GM18502 (cell line): Measurements from ENCODE around the gene SPACA7.
"Not testable (repeated sequence)": the region's sequence is repeated elsewhere in the genome, so short reads cannot be mapped to it uniquely, and the experiment has no call there.

ENCODE experiments used
- ATAC-seq: cut with Tn5 transposase; IDR thresholded peaks from one replicate; pipeline ENCODE4 v1.9.1; 2021; ENCODE audit warnings: mild to moderate bottlenecking; ENCODE audit not compliant: unreplicated experiment, poor library complexity

Gene SPACA7

GRCh38 chr13:112349681-112350080 lies 26.5 kb upstream of the SPACA7 start:
- no peak for ATAC-seq

GRCh38 chr13:112350300-112350699 lies 25.9 kb upstream of the SPACA7 start:
- ATAC-seq, result no peak

GRCh38 chr13:112351825-112352224 lies 24.3 kb upstream of the SPACA7 start:
- ATAC-seq, result no peak

- ATAC-seq, result no peak
These were observed 22.3 kb upstream of the SPACA7 start for GRCh38 chr13:112353856-112354255.

GRCh38 chr13:112354330-112355273 lies 21.6 kb upstream of the SPACA7 start:
- ATAC-seq, result no peak

GRCh38 chr13:112355274-112355838 lies 20.8 kb upstream of the SPACA7 start:
- ATAC-seq, result no peak

GRCh38 chr13:112356190-112356589 lies 20.0 kb upstream of the SPACA7 start:
- no peak for ATAC-seq

GRCh38 chr13:112358156-112358555 lies 18.0 kb upstream of the SPACA7 start:
- ATAC-seq, result no peak

GRCh38 chr13:112362021-112362420 lies 14.1 kb upstream of the SPACA7 start:
- no peak for ATAC-seq

GRCh38 chr13:112363867-112364528 lies 12.2 kb upstream of the SPACA7 start:
- ATAC-seq, result no peak

- ATAC-seq, result no peak
These were observed 9.1 kb upstream of the SPACA7 start for GRCh38 chr13:112366907-112367646.

- ATAC-seq, result no peak
These were observed 7.3 kb upstream of the SPACA7 start for GRCh38 chr13:112368883-112369282.

GRCh38 chr13:112370311-112370710 lies 5.8 kb upstream of the SPACA7 start:
- ATAC-seq, result no peak

GRCh38 chr13:112374271-112374670 lies 1.9 kb upstream of the SPACA7 start:
- no peak for ATAC-seq

- no peak for ATAC-seq
These were observed 15.6 kb downstream of the SPACA7 start for GRCh38 chr13:112391746-112392145.

GRCh38 chr13:112392719-112393118 lies 16.6 kb downstream of the SPACA7 start:
- ATAC-seq, result no peak

GRCh38 chr13:112395022-112395421 lies 18.9 kb downstream of the SPACA7 start:
- not testable (repeated sequence) for ATAC-seq

GRCh38 chr13:112395941-112396340 lies 19.8 kb downstream of the SPACA7 start:
- not testable (repeated sequence) for ATAC-seq

GRCh38 chr13:112397108-112397507 lies 21.0 kb downstream of the SPACA7 start:
- ATAC-seq, result no peak

GRCh38 chr13:112398347-112398746 lies 22.2 kb downstream of the SPACA7 start:
- not testable (repeated sequence) for ATAC-seq
